Activated CD4-positive, CD25-positive, alpha-beta regulatory T cell treated with anti-CD3 and anti-CD28 coated beads, Interleukin-2, amount 50 U/mL, for 72 hours (primary cell): Measurements from ENCODE around the gene CLEC3A.
"Not testable (repeated sequence)": the region's sequence is repeated elsewhere in the genome, so short reads cannot be mapped to it uniquely, and the experiment has no call there.

Experiments
- DNase-seq: peaks from one replicate; pipeline ENCODE4 v3.0.0; 2021

CLEC3A gene

GRCh38 chr16:78022347-78023060, at the start of gene CLEC3A:
TSS of gene CLEC3A (plus strand) at chr16:78022548. CDS start at chr16:78022627, 79 bp downstream.
- no peak for DNase-seq

GRCh38 chr16:77974883-77975282, 47.5 kb upstream of the CLEC3A start:
- DNase-seq, result no peak

- no peak for DNase-seq
These were observed 46.4 kb upstream of the CLEC3A start for GRCh38 chr16:77975942-77976341.

GRCh38 chr16:77977339-77977738, 45.0 kb upstream of the CLEC3A start:
- DNase-seq, result no peak

GRCh38 chr16:77985111-77985510, 37.2 kb upstream of the CLEC3A start:
- no peak for DNase-seq

- no peak for DNase-seq
These were observed 36.2 kb upstream of the CLEC3A start for GRCh38 chr16:77986011-77986740.

- no peak for DNase-seq
These were observed 34.5 kb upstream of the CLEC3A start for GRCh38 chr16:77987810-77988209.

GRCh38 chr16:77989846-77990245, 32.5 kb upstream of the CLEC3A start:
- no peak for DNase-seq

GRCh38 chr16:77991701-77992100, 30.6 kb upstream of the CLEC3A start:
- DNase-seq, result no peak

- DNase-seq, result not testable (repeated sequence)
These were observed 30.0 kb upstream of the CLEC3A start for GRCh38 chr16:77992381-77992780.

- no peak for DNase-seq
These were observed 29.0 kb upstream of the CLEC3A start for GRCh38 chr16:77993111-77993985.

- DNase-seq, result no peak
These were observed 26.4 kb upstream of the CLEC3A start for GRCh38 chr16:77995843-77996455.

- DNase-seq, result no peak
These were observed 23.9 kb upstream of the CLEC3A start for GRCh38 chr16:77998350-77999023.

- DNase-seq, result no peak
These were observed 20.8 kb upstream of the CLEC3A start for GRCh38 chr16:78001451-78002025.

GRCh38 chr16:78002915-78003538, 19.3 kb upstream of the CLEC3A start:
- peak; percentile 67 for DNase-seq

- DNase-seq, result no peak
These were observed 17.8 kb upstream of the CLEC3A start for GRCh38 chr16:78004517-78004916.

- DNase-seq, result no peak
These were observed 16.5 kb upstream of the CLEC3A start for GRCh38 chr16:78005881-78006280.

GRCh38 chr16:78007121-78007520, 15.2 kb upstream of the CLEC3A start:
- no peak for DNase-seq

GRCh38 chr16:78024159-78024558, 1.8 kb downstream of the CLEC3A start:
- DNase-seq, result no peak

- DNase-seq, result no peak
These were observed 3.3 kb downstream of the CLEC3A start for GRCh38 chr16:78025631-78026030.

- no peak for DNase-seq
These were observed 5.7 kb downstream of the CLEC3A start for GRCh38 chr16:78028018-78028417.

GRCh38 chr16:78034530-78034929, 12.2 kb downstream of the CLEC3A start:
- DNase-seq, result no peak
